GM19455 (cell line): ENCODE data around the gene GPR50.

Source experiments
- ATAC-seq: cut with Tn5 transposase; IDR thresholded peaks from one replicate; pipeline ENCODE4 v1.9.1; 2021; ENCODE audit not compliant: unreplicated experiment

GPR50 gene

GRCh38 chrX:151226941-151227340 is 50.6 kb downstream of the GPR50 start:
- ATAC-seq = no peak

- ATAC-seq = no peak
Measured at GRCh38 chrX:151227627-151228026, 51.2 kb downstream of the GPR50 start.

GRCh38 chrX:151228935-151229334 is 52.6 kb downstream of the GPR50 start:
- ATAC-seq = no peak
